Hematopoietic multipotent progenitor cell treated with erythropoietin and hydrocortisone succinate and interleukin-3 and kit ligand, for 4 days (in vitro differentiated cells): ENCODE measurements around the gene LYRM9.
"Not testable (repeated sequence)": the region's sequence is repeated elsewhere in the genome, so short reads cannot be mapped to it uniquely, and the experiment has no call there.

ENCODE experiments used
- DNase-seq: peaks from one replicate; pipeline ENCODE4 v3.0.0-alpha.2; 2015

Gene LYRM9

DNA sequence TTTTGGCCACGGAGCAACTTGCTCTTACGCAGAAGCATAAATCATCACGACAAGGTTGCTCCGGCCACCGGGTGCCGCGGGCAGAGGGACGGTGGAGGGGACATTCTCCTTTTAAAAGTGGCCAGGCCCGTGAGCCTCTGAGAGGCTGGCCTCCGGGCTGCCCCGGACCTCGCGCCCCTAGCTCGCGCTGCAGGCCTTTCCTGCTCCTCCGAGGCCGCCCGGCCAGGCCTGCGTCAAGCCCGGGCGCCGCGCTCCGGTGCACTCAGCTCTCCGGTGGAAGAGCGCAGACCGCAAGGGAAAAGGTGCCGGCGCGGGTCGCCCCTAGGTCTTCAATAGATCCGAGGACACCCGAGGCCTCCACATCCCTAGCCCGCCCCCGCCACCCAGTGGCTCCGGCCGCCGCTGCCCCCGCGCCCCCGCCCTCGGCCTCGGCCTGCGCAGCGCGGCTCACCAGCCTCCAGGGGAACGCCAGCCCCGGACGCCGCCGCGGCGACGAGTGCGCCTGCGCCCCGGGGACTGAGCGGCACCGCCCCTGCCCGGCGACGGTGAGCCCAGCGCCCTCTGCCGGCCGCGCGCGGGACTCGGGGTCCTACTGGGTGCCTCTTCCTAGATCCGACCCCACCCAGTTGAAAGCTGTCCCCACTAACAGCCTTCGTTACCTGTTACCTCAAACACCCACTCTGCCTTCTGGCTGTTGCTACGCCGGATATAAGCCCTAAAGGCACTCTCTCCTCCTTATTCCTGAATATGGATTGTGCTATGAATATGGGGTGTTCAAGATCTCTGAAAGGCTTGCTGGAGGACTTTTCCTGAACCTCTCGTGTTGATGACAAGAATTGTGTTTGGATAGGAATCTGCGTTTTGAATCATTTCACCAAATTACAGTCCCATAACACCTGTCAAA, at the start of gene LYRM9:
Gene LYRM9, minus strand, starts transcription at position 500 of the 904 bp plus-strand sequence. CDS start 10,671 bp downstream, outside the sequence.
- peak; percentile 94 for DNase-seq

- DNase-seq: no peak
Observed at GRCh38 chr17:27940503-27941428, 47.6 kb upstream of the LYRM9 start.

DNA sequence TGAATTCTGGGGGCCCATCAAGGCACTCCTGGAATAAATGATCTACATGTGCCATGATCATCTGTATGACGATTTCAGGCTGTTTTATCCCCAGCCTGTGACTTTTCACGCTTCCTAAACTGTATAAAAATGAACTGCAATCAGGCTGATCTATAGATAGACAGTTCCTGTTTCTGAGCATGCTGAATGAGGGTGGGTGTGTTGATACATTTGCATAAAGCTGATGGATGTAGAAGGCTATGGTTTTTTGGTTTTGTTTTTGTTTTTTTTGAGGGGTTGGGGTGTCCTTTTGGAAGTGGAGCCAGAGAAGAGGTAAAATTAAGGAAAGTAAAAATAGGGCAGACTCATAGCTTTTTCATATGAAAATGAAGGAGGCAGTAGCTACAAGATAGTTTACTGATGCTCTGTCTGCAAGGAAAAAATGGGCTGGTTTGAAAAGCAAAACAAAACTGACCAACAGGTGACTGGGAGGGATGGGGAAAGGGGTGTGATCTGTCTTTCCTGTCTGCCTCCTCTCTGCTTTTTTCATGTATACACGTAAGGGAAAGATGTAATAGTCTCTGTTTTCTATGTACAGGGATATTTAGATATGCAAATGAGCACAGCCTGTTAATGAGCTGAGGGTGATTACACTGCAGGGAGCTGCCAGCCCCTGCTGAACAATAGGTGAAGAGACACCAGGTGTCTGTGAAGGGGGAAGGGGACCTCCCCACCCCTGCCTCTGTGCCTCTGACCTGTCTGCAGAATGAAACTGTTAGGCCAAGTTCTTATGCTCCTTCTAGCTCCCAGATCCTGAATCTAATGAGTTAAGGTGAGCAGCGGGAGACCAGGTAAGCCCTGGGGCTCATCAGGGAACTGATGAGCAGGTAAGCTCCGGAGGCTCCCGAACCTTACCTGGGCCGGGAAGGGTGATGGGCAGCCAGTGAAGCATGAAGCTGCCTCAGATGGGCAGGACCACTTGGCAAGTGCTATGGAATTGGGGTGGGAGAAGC, 46.6 kb upstream of the LYRM9 start:
- peak; percentile 55 for DNase-seq

DNA sequence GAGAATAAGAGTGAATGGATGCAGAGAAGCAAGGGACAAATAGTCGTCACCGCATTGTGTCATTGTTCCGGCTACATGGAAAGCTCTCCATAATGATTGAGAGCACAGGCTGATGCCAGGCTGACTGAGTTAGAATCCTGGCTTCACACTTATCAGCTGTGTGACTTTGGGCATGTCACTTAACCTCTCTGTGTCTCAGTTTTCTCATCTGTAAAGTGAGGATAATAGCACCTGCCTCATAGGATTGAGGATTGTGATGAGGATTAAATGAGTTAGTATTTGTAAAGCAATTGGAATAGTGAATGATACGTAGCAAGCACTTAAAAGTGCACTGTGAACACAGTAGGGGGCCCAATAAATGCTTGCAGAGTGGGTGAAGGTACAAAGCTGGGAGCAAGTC, 45.7 kb upstream of the LYRM9 start:
- no peak for DNase-seq

DNA sequence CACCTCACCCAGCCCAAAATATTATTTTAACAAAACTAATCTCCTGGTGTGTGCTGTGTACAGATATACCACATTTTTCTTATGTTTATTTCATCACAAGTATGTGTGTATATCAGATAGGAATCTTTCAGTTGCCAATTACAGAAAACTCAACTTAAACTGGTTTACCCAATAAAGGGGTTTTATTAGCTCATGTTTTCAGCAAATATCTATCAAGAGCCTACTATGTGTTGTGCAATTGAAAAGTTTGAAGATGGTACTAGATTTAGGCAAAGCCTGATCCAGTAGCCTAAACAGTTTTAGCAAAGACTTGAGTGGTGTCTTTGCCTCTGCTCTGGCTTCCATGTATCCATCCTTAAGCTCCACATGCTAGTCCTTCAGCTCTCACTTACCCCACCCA, 45.1 kb upstream of the LYRM9 start:
- DNase-seq: no peak

DNA sequence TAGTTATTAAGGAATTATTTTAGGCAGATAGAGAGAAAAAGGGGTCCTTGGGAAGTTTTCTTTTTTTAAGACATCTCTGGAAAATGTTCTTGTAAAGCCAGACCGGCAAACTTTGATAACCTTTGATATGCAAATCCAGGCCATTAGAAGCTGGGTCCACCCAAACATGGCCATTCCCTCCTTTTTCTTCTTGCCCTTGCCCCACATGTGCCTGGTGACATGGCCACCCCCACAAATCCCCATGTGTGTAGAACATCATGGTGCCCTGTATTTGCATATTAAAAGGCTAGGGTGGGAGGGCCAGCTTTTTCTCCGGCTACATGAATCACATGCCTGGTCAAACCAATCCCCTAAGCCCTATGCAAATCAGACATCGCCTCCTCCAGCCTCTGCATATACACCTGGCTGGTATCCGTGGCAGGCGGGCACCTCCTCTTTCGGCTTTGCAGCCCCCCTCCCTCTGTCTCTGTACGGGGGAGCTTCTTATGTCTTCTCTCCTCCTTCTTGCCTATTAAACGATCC, 43.9 kb upstream of the LYRM9 start:
- no peak for DNase-seq

- no peak for DNase-seq
Observed at GRCh38 chr17:27930000-27930399, 36.8 kb upstream of the LYRM9 start.

- DNase-seq: peak; percentile 79
Observed at GRCh38 chr17:27928587-27928986, 35.4 kb upstream of the LYRM9 start.

DNA sequence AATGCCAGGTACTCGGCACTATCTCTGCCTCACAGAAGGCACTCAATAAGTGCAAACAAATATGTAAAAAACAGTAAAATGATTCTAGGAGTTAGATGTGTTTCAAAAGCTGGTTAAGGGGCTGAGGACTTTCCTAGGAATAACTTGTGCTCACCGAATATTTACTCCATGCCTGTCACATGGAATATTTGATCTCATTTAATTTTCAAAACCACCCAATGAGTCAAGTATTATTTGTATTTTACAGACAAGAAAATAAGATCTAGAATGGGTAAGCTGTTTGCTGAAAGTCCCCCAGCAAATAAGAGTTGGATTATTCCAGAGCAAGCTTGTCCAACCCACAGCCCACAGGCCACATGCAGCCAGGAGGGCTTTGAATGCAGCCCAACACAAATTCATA, 34.6 kb upstream of the LYRM9 start:
- no peak for DNase-seq

DNA sequence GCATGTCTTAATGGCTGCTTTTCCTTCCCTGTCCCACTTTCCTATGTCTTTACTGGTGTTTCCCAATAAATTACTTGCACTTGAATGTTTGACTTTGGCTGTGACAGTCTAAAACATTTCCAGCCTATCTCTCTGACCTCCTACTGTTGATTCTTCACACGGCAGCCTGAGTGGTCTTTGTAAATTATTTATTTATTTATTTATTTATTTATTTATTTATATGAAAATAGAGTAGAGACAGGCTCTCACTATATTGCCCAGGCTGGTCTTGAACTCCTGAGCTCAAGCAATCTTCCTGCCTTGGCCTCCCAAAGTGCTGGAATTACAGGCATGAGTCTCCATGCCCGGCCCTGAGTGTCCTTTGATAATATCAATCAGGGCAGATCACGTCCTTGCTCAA, 28.4 kb upstream of the LYRM9 start:
- DNase-seq: no peak

DNA sequence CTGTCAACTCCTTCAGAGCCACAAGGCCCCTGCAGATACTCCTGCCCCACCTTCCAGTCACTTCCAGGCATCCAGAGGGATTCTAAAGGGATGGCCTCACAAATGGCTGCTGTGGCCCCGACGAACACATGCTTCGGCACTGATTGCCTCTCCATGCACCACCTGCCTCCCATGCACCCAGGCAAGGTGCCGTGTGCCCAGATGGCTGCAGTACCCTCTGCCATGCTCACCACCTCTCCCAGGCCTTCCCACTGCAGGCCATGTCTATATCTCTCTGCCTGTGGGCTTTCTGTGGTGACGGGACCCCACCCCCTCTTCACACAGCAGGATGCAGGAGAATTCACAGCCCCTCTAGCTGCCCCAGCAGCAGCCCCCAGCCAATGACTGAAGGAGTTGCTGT, 27.9 kb upstream of the LYRM9 start:
- DNase-seq: no peak

GRCh38 chr17:27920569-27920968, 27.4 kb upstream of the LYRM9 start:
- DNase-seq: peak; percentile 67

DNA sequence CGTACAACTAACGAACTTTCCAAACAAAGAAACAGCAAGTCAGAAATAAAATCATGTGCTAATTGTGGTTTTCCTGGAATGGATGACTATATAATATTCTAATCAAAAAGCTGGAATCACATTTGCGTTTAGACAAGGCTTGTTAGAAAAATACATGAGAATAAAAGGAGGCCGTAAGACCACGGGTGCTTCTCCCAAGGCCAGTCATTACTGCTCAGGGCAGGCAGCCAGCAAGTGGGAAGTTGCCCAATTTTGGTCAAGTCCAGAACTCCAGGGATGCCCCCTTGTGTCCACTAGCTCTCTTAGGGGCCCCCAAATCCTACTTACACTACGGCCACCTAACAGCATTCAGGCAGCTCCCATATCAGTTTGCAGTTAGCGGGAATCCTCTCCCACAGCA, 25.9 kb upstream of the LYRM9 start:
- DNase-seq: peak; percentile 25

DNA sequence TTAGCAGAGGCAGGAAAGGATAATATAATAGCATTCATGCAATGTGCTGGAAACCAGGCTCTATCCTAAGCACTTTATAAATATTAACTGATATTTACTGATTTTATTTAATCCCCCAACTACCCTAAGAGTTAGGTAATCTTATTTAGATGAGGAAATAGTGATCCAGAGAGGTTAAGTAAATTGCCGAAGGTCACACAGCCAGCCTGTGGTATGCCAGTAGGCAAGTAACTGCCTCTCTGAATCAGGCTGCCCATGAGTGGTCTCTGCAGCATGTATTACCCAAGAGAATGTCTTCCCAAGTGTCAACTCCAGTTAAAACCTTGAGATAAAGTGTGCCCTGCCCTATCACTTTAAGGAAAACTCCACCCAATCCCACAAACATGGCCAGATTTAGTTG, 25.3 kb upstream of the LYRM9 start:
- DNase-seq: no peak

DNA sequence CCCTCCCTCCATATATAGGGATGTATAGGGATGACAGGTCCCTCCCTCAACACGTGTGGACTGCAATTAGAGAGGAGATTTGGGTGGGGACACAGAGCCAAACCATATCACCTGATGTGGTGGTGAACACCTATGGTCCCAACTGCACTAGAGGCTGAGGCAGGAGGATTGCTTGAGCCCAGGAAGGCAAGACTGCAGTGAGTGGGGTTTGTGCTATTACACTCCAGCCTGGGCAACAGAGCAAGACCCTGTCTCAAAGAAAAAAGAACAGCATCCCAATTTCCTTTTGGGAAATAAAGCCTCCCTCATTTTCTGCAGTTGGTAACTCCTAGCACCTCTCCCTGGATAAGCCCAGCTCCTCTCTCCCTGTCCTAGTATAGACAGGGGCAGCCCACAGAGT, 23.8 kb upstream of the LYRM9 start:
- DNase-seq: no peak

DNA sequence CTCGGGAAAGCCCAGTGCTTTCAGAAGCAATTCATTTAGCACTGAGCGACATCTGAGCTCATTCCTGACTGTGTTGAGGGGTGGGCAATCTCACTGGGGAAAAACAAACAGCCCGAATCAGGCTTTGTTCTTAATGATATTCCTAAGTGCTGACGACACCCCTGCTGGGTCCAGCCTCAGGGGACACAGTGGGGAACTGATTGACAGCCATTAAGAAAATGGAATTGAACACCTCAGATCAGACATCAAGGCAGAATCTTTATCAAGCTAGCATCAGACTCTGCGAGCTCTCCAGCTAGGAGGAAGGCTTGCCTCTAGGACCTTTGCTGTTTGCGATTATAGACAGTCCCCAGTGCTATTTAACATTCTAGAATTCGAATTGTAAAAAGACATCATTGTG, 22.5 kb upstream of the LYRM9 start:
- DNase-seq: no peak

DNA sequence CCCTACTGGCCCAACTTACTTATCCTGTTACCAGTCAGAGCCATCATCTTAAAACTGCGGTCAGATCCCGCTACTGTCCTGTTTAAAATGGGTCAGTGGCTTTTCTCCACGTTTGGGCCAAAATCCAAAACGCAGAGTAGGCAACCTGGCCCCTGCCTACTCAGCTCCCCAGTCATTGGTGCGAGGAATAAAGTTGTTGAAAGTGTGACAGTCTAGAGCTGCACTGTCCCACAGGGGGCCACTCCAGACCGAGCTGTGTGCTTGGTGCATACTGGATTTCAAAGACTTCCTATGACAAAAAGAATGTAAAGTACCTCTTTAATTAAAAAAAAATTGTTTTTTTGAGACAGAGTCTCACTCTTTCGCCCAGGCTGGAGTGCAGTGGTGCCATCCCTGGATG, 21.2 kb upstream of the LYRM9 start:
- no peak for DNase-seq

DNA sequence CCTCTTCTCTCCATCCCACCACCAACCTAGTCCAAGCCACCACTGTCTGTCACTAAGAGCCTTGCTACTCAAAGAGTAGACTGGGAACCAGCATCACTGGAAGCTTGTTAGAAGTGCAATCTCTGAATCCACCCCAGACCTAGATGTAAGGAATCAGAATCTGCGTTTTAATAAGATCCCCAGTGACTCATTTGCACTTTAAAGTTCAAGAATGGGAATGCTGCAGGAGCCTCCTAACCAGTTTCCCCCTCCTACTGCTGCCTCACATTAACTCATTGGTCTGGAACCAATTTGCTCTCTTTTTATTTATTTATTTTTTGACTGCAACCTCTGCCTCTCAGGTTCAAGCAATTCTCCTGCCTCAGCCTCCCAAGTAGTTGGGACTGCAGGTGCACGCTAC, 19.8 kb upstream of the LYRM9 start:
- no peak for DNase-seq

GRCh38 chr17:27912299-27912698, 19.1 kb upstream of the LYRM9 start:
- DNase-seq: not testable (repeated sequence)

DNA sequence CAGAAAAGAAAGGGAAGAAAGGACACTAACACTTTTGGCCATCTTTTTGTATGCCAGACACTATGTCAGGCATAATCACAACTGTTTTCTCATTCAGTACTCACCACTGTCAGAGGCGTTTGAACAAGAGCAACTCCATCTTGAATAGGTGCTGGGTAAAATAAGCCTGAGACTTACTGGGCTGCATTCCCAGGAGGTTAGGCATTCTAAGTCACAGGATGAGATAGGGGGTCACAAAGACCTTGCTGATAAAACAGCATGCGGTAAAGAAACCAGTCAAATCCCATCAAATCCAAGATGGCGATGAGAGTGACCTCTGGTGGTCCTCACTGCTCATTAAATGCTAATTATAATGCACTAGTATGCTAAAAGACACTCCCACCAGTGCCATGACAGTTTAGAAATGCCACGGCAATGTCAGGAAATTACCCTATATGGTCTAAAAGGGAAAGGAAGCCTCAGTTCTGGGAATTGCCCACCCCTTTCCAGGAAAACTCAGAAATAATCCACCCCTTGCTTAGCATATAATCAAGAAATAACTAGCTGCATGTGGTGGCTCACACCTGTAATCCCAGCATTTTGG, 14.9 kb upstream of the LYRM9 start:
- DNase-seq: peak; percentile 46

DNA sequence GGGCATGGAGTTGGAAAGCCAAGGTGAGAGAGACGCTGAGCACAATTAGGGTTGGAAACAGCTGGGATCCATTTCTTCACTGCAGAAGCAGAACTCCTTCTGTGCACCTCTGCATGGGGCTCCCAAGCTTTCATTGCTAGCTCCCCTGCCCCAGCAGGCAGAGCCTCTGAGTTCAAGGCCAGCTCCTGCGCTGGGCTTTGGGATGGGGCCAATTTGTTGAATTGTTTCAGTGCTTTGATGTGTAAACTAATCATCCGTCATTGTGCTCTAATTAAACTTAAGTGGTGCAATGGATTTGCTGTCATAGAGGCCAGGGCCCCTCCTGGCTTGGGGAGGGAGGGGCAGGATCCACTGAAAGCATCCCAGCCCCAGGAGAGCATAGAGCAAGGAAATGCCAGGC, 13.5 kb upstream of the LYRM9 start:
- no peak for DNase-seq

GRCh38 chr17:27906226-27906580, 13.0 kb upstream of the LYRM9 start:
- peak; percentile 67 for DNase-seq
